ENCODE results near the gene ERCC6L2. TPM values are rescaled to one million over a fixed set of nuclear protein-coding genes. Genes with fewer than 3 reads are reported as not detected.

ERCC6L2 gene
- total and polyA plus RNA-seq, 2 donors (not counting 1 experiment from before 2014, with no cell fraction given): 10.1 to 52.0 TPM

- intact Hi-C loops (cut with micrococcal nuclease): no loop called here
- no peak overlapping the region for H2AFZ ChIP-seq (ENCODE audit: insufficient read depth, low read depth, low read length, poor library complexity, severe bottlenecking)
- H3K4me1 Mint-ChIP-seq: no peaks in the 10 kb centered on the region
- H3K27me3 Mint-ChIP-seq: no peaks in the 10 kb centered on the region
- H3K36me3 ChIP-seq (replicated peaks in 1 of 2; ENCODE audit: control extremely low read depth in 1 of 2, control insufficient read depth in 1 of 2, extremely low read depth in 1 of 2, insufficient read depth in 2 of 2, low read length in 1 of 2): no peaks in the 10 kb centered on the region
- ChIA-PET CTCF (no interaction called here), POLR2A (no interaction called here)
- no peaks in the 10 kb centered on the region for H3K27me3 ChIP-seq (replicated peaks in 1 of 4; ENCODE audit: control extremely low read depth in 1 of 4, control insufficient read depth in 3 of 4, insufficient read depth in 4 of 4, low read length in 3 of 4)
- no peak overlapping the region for H3K27ac Mint-ChIP-seq
- no peak for DNase-seq
- no peak overlapping the region for H3K9ac ChIP-seq (ENCODE audit: low read length)
- no peaks in the 10 kb centered on the region for H3K4me1 ChIP-seq (ENCODE audit: control insufficient read depth in 2 of 2, insufficient read depth in 2 of 2, low read length in 2 of 2)
- no peak for ATAC-seq (ENCODE audit: low read depth)
- no peaks in the 10 kb centered on the region for H4K20me1 ChIP-seq (ENCODE audit: control insufficient read depth, insufficient read depth, low read length, poor library complexity, severe bottlenecking)
- H3K27ac ChIP-seq (ENCODE audit: low read length in 2 of 2): no peak overlapping the region
- no peak overlapping the region for H3K4me2 ChIP-seq (replicated peaks; ENCODE audit: low read depth, low read length, poor library complexity, severe bottlenecking)
- WGBS (ENCODE audit: insufficient coverage): 86% methylated on average over 1 of the region's 3 CpGs
- TF ChIP-seq EZH2 (IDR thresholded peaks at IDR 0.05; ENCODE audit: borderline replicate concordance, insufficient read depth, low read depth, low read length, poor library complexity, severe bottlenecking): no peak
- H3K9me3 Mint-ChIP-seq (ENCODE audit: insufficient read depth): no peaks in the 10 kb centered on the region
- H3K9me3 ChIP-seq (ENCODE audit: control extremely low read depth in 1 of 3, control insufficient read depth in 2 of 3, insufficient read depth in 1 of 3, low read length in 2 of 3): no peaks in the 10 kb centered on the region
- no peak overlapping the region for H3K4me3 Mint-ChIP-seq
- H3K79me2 ChIP-seq (ENCODE audit: control insufficient read depth, insufficient read depth, low read length): no peaks in the 10 kb centered on the region
- H3K4me3 ChIP-seq (ENCODE audit: control extremely low read depth in 1 of 5, extremely low read depth in 1 of 5, insufficient read depth in 1 of 5, low read depth in 2 of 5, low read length in 4 of 5): no peak overlapping the region
Observed at GRCh38 chr9:95834281-95834907, 41.1 kb upstream of the ERCC6L2 start.

- no peaks in the 10 kb centered on the region for H3K27me3 Mint-ChIP-seq
- H3K27ac ChIP-seq (ENCODE audit: low read length in 2 of 2): no peak overlapping the region
- H2AFZ ChIP-seq (ENCODE audit: insufficient read depth, low read depth, low read length, poor library complexity, severe bottlenecking): no peak overlapping the region
- intact Hi-C loops (cut with micrococcal nuclease): no loop called here
- no peak overlapping the region for H3K4me2 ChIP-seq (replicated peaks; ENCODE audit: low read depth, low read length, poor library complexity, severe bottlenecking)
- no peak overlapping the region for H3K4me3 ChIP-seq (ENCODE audit: control extremely low read depth in 1 of 5, extremely low read depth in 1 of 5, insufficient read depth in 1 of 5, low read depth in 2 of 5, low read length in 4 of 5)
- no peaks in the 10 kb centered on the region for H4K20me1 ChIP-seq (ENCODE audit: control insufficient read depth, insufficient read depth, low read length, poor library complexity, severe bottlenecking)
- no peak overlapping the region for H3K4me3 Mint-ChIP-seq
- H3K9me3 Mint-ChIP-seq (ENCODE audit: insufficient read depth): no peaks in the 10 kb centered on the region
- no peaks in the 10 kb centered on the region for H3K79me2 ChIP-seq (ENCODE audit: control insufficient read depth, insufficient read depth, low read length)
- H3K4me1 ChIP-seq (ENCODE audit: control insufficient read depth in 2 of 2, insufficient read depth in 2 of 2, low read length in 2 of 2): no peaks in the 10 kb centered on the region
- no peak for DNase-seq
- H3K4me1 Mint-ChIP-seq: no peaks in the 10 kb centered on the region
- ChIA-PET CTCF (no interaction called here), POLR2A (no interaction called here)
- no peaks in the 10 kb centered on the region for H3K9me3 ChIP-seq (ENCODE audit: control extremely low read depth in 1 of 3, control insufficient read depth in 2 of 3, insufficient read depth in 1 of 3, low read length in 2 of 3)
- WGBS (ENCODE audit: insufficient coverage): no CpG with 5 or more reads among the region's 2 CpGs
- TF ChIP-seq EZH2 (IDR thresholded peaks at IDR 0.05; ENCODE audit: borderline replicate concordance, insufficient read depth, low read depth, low read length, poor library complexity, severe bottlenecking): no peak
- TF ChIP-seq CTCF (IDR thresholded peaks at IDR 0.05): no peak
- H3K27me3 ChIP-seq (replicated peaks in 1 of 4; ENCODE audit: control extremely low read depth in 1 of 4, control insufficient read depth in 3 of 4, insufficient read depth in 4 of 4, low read length in 3 of 4): no peaks in the 10 kb centered on the region
- no peak overlapping the region for H3K9ac ChIP-seq (ENCODE audit: low read length)
- no peak for ATAC-seq (ENCODE audit: low read depth)
- H3K27ac Mint-ChIP-seq: no peak overlapping the region
- H3K36me3 ChIP-seq (replicated peaks in 1 of 2; ENCODE audit: control extremely low read depth in 1 of 2, control insufficient read depth in 1 of 2, extremely low read depth in 1 of 2, insufficient read depth in 2 of 2, low read length in 1 of 2): no peaks in the 10 kb centered on the region
Observed at GRCh38 chr9:95835393-95835792, 40.1 kb upstream of the ERCC6L2 start.

Data from B cell (primary cell).